Loucy (cell line): ENCODE measurements around the gene ARRDC1.

Source experiments
- EZH2phosphoT487 ChIP-seq: fragments of 200-600 bp; IDR thresholded peaks from 2 replicates; pipeline ENCODE4 v1.6.1; 2018; ENCODE audit warnings: antibody characterized with exemption, mild to moderate bottlenecking, moderate library complexity, borderline replicate concordance
- TF ChIP-seq, protein P1 (sequence below): fragments of 200-600 bp; sonication (generic); conservative IDR thresholded peaks from 2 replicates; pipeline ENCODE4 v1.5.1; 2014; ENCODE audit warnings: mild to moderate bottlenecking, antibody characterized with exemption, low read length

DNA sequence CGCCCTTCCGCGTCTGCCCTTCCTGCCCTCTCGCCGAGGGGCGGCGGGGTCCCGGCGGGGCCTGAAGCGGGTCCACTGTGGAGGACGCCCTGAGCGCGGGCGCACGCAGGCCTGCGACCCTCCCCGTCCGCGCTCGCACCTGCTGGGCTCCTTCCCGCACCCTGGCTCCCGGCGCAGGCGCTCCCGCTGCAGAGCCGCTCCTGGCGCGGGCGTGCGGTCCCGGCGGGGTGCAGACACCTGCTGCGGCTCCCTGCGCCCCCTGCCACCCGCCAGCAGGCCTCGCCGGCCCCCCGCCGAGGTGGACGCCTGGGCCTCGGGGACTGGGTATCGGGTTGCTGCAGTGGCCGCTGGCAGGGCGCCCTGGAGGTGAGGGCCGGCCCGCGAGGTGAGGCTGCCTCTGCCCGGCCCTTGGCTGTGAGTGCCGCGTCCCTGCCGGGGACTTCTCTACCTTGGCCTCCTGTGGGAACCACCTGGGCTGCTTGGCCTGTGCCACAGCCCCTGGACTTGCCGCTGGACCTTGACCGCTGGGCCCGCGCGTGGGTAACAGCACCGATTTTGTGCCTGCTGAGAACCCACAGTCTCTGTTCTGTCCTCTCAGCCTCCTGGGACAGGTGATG, 627 bp downstream of the ARRDC1 start:
- TF ChIP-seq, protein P1, sequence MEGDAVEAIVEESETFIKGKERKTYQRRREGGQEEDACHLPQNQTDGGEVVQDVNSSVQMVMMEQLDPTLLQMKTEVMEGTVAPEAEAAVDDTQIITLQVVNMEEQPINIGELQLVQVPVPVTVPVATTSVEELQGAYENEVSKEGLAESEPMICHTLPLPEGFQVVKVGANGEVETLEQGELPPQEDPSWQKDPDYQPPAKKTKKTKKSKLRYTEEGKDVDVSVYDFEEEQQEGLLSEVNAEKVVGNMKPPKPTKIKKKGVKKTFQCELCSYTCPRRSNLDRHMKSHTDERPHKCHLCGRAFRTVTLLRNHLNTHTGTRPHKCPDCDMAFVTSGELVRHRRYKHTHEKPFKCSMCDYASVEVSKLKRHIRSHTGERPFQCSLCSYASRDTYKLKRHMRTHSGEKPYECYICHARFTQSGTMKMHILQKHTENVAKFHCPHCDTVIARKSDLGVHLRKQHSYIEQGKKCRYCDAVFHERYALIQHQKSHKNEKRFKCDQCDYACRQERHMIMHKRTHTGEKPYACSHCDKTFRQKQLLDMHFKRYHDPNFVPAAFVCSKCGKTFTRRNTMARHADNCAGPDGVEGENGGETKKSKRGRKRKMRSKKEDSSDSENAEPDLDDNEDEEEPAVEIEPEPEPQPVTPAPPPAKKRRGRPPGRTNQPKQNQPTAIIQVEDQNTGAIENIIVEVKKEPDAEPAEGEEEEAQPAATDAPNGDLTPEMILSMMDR, result no peak
- TF ChIP-seq EZH2phosphoT487, result no peak
